ENCODE results near the gene FAM171A1.
"Not testable (repeated sequence)": the region's sequence is repeated elsewhere in the genome, so short reads cannot be mapped to it uniquely, and the experiment has no call there.

Gene FAM171A1

GRCh38 chr10:15280462-15280861 lies 90.6 kb downstream of the FAM171A1 start:
- no peak overlapping the region for H3K23ac ChIP-seq (ENCODE audit: low read depth, low read length, poor library complexity)
- no peak overlapping the region for H2BK5ac ChIP-seq (ENCODE audit: low read length)
- no peak overlapping the region for H2AK5ac ChIP-seq (ENCODE audit: low read depth, low read length)
- H3K27me3 ChIP-seq (ENCODE audit: control insufficient read depth in 3 of 3, insufficient read depth in 3 of 3, low read depth in 1 of 3, low read length in 3 of 3): no peaks in the 10 kb centered on the region
- peaks cover 2 to 7% of the 10 kb centered on the region in 2 donors for H3K9me3 ChIP-seq (replicated peaks in 1 of 2; ENCODE audit: control insufficient read depth in 2 of 2, insufficient read depth in 1 of 2, low read depth in 1 of 2, low read length in 2 of 2)
- H2BK120ac ChIP-seq (ENCODE audit: low read depth, low read length): no peak overlapping the region
- H3K36me3 ChIP-seq (replicated peaks in 1 of 2; ENCODE audit: control insufficient read depth in 2 of 2, insufficient read depth in 2 of 2, low read length in 2 of 2): peaks cover 3 to 75% of the 10 kb centered on the region in 2 donors
- no CpG with 5 or more reads among the region's 4 CpGs for WGBS, 2 donors (ENCODE audit: extremely low coverage in 2 of 2, insufficient read length in 2 of 2, insufficient replicate concordance in 1 of 2)
- no peak overlapping the region for H4K8ac ChIP-seq (ENCODE audit: low read depth, low read length)
- H3K4ac ChIP-seq (ENCODE audit: low read length): no peak overlapping the region
- no peak overlapping the region for H3K4me3 ChIP-seq (ENCODE audit: low read length in 2 of 2)
- no peak overlapping the region for H2BK15ac ChIP-seq (ENCODE audit: low read length)
- no peak overlapping the region for H4K91ac ChIP-seq (ENCODE audit: low read depth, low read length, poor library complexity)
- H3K4me2 ChIP-seq (ENCODE audit: insufficient read depth, low read length, poor library complexity, severe bottlenecking): no peak overlapping the region
- no peak overlapping the region for H3K14ac ChIP-seq (ENCODE audit: low read length)
- no peaks in the 10 kb centered on the region for H3K4me1 ChIP-seq (ENCODE audit: control insufficient read depth in 2 of 2, insufficient read depth in 1 of 2, low read depth in 1 of 2, low read length in 2 of 2)
- H3K18ac ChIP-seq (ENCODE audit: low read length): no peak overlapping the region
- no peak overlapping the region for H3K27ac ChIP-seq (replicated peaks; ENCODE audit: low read length)
- peaks cover 2% of the 10 kb centered on the region for H3K79me1 ChIP-seq (ENCODE audit: low read depth, low read length)
- no peak overlapping the region for H2AFZ ChIP-seq (ENCODE audit: low read length)
- H3K9ac ChIP-seq (ENCODE audit: low read depth, low read length, poor library complexity): no peak overlapping the region
- H2BK12ac ChIP-seq (ENCODE audit: low read length): no peak overlapping the region
- no peak for DNase-seq (ENCODE audit: low spot score)

GRCh38 chr10:15279236-15279635 lies 91.9 kb downstream of the FAM171A1 start:
- Histone ChIP-seq H3K27me3 (ENCODE audit: control insufficient read depth in 3 of 3, insufficient read depth in 3 of 3, low read depth in 1 of 3, low read length in 3 of 3) (no peaks in the 10 kb centered on the region), H2BK5ac (ENCODE audit: low read length) (no peak overlapping the region), H3K23ac (ENCODE audit: low read depth, low read length, poor library complexity) (no peak overlapping the region), H3K4ac (ENCODE audit: low read length) (no peak overlapping the region), H3K79me1 (ENCODE audit: low read depth, low read length) (peaks cover 2% of the 10 kb centered on the region), H3K4me1 (ENCODE audit: control insufficient read depth in 2 of 2, insufficient read depth in 1 of 2, low read depth in 1 of 2, low read length in 2 of 2) (no peaks in the 10 kb centered on the region), H2BK120ac (ENCODE audit: low read depth, low read length) (no peak overlapping the region), H2BK12ac (ENCODE audit: low read length) (no peak overlapping the region), H2AFZ (ENCODE audit: low read length) (no peak overlapping the region), H3K36me3 (replicated peaks in 1 of 2; ENCODE audit: control insufficient read depth in 2 of 2, insufficient read depth in 2 of 2, low read length in 2 of 2) (peaks cover 3 to 76% of the 10 kb centered on the region in 2 donors), H3K9me3 (replicated peaks in 1 of 2; ENCODE audit: control insufficient read depth in 2 of 2, insufficient read depth in 1 of 2, low read depth in 1 of 2, low read length in 2 of 2) (peaks cover 2 to 7% of the 10 kb centered on the region in 2 donors), H3K27ac (replicated peaks; ENCODE audit: low read length) (no peak overlapping the region), H3K9ac (ENCODE audit: low read depth, low read length, poor library complexity) (no peak overlapping the region), H4K91ac (ENCODE audit: low read depth, low read length, poor library complexity) (no peak overlapping the region), H2BK15ac (ENCODE audit: low read length) (no peak overlapping the region), H4K8ac (ENCODE audit: low read depth, low read length) (no peak overlapping the region), H2AK5ac (ENCODE audit: low read depth, low read length) (no peak overlapping the region), H3K4me2 (ENCODE audit: insufficient read depth, low read length, poor library complexity, severe bottlenecking) (no peak overlapping the region), H3K4me3 (ENCODE audit: low read length in 2 of 2) (no peak overlapping the region), H3K18ac (ENCODE audit: low read length) (peak overlapping the region; percentile 53), H3K14ac (ENCODE audit: low read length) (no peak overlapping the region)
- WGBS, 2 donors (ENCODE audit: extremely low coverage in 2 of 2, insufficient read length in 2 of 2, insufficient replicate concordance in 1 of 2): no CpG with 5 or more reads among the region's 4 CpGs
- no peak for DNase-seq (ENCODE audit: low spot score)

- no peaks in the 10 kb centered on the region for H3K27me3 ChIP-seq (ENCODE audit: control insufficient read depth in 3 of 3, insufficient read depth in 3 of 3, low read depth in 1 of 3, low read length in 3 of 3)
- no peak overlapping the region for H3K27ac ChIP-seq (replicated peaks; ENCODE audit: low read length)
- peaks cover 2% of the 10 kb centered on the region for H3K79me1 ChIP-seq (ENCODE audit: low read depth, low read length)
- no peak overlapping the region for H4K8ac ChIP-seq (ENCODE audit: low read depth, low read length)
- peaks cover 2 to 7% of the 10 kb centered on the region in 2 donors for H3K9me3 ChIP-seq (replicated peaks in 1 of 2; ENCODE audit: control insufficient read depth in 2 of 2, insufficient read depth in 1 of 2, low read depth in 1 of 2, low read length in 2 of 2)
- H4K91ac ChIP-seq (ENCODE audit: low read depth, low read length, poor library complexity): no peak overlapping the region
- no peak overlapping the region for H3K18ac ChIP-seq (ENCODE audit: low read length)
- H3K4me3 ChIP-seq (ENCODE audit: low read length in 2 of 2): no peak overlapping the region
- no peak overlapping the region for H2BK12ac ChIP-seq (ENCODE audit: low read length)
- no peak overlapping the region for H2AFZ ChIP-seq (ENCODE audit: low read length)
- no peak overlapping the region for H2BK5ac ChIP-seq (ENCODE audit: low read length)
- WGBS, 2 donors (ENCODE audit: extremely low coverage in 2 of 2, insufficient read length in 2 of 2, insufficient replicate concordance in 1 of 2): no CpG with 5 or more reads among the region's 12 CpGs
- H3K14ac ChIP-seq (ENCODE audit: low read length): no peak overlapping the region
- H2BK120ac ChIP-seq (ENCODE audit: low read depth, low read length): no peak overlapping the region
- no peak overlapping the region for H3K23ac ChIP-seq (ENCODE audit: low read depth, low read length, poor library complexity)
- no peaks in the 10 kb centered on the region for H3K4me1 ChIP-seq (ENCODE audit: control insufficient read depth in 2 of 2, insufficient read depth in 1 of 2, low read depth in 1 of 2, low read length in 2 of 2)
- no peak overlapping the region for H2BK15ac ChIP-seq (ENCODE audit: low read length)
- H3K4ac ChIP-seq (ENCODE audit: low read length): no peak overlapping the region
- H3K9ac ChIP-seq (ENCODE audit: low read depth, low read length, poor library complexity): no peak overlapping the region
- H3K36me3 ChIP-seq (replicated peaks in 1 of 2; ENCODE audit: control insufficient read depth in 2 of 2, insufficient read depth in 2 of 2, low read length in 2 of 2): peaks cover 2 to 72% of the 10 kb centered on the region in 2 donors
- no peak overlapping the region for H3K4me2 ChIP-seq (ENCODE audit: insufficient read depth, low read length, poor library complexity, severe bottlenecking)
- no peak for DNase-seq (ENCODE audit: low spot score)
- H2AK5ac ChIP-seq (ENCODE audit: low read depth, low read length): no peak overlapping the region
Observed at GRCh38 chr10:15278786-15279185, 92.3 kb downstream of the FAM171A1 start.

GRCh38 chr10:15276039-15276438 lies 95.0 kb downstream of the FAM171A1 start:
- peaks cover 0 to 47% of the 10 kb centered on the region in 2 donors for H3K36me3 ChIP-seq (replicated peaks in 1 of 2; ENCODE audit: control insufficient read depth in 2 of 2, insufficient read depth in 2 of 2, low read length in 2 of 2)
- not testable (repeated sequence) for H3K18ac ChIP-seq (ENCODE audit: low read length); H3K23ac ChIP-seq (ENCODE audit: low read depth, low read length, poor library complexity); H3K4me1 ChIP-seq (ENCODE audit: control insufficient read depth in 2 of 2, insufficient read depth in 1 of 2, low read depth in 1 of 2, low read length in 2 of 2); H2BK5ac ChIP-seq (ENCODE audit: low read length); H3K4me3 ChIP-seq (ENCODE audit: low read length in 2 of 2); H2BK120ac ChIP-seq (ENCODE audit: low read depth, low read length); H2AFZ ChIP-seq (ENCODE audit: low read length); H4K8ac ChIP-seq (ENCODE audit: low read depth, low read length); H2AK5ac ChIP-seq (ENCODE audit: low read depth, low read length); H3K27ac ChIP-seq (replicated peaks; ENCODE audit: low read length); H3K4ac ChIP-seq (ENCODE audit: low read length); H3K9ac ChIP-seq (ENCODE audit: low read depth, low read length, poor library complexity); H2BK12ac ChIP-seq (ENCODE audit: low read length); DNase-seq (ENCODE audit: low spot score); H3K27me3 ChIP-seq (ENCODE audit: control insufficient read depth in 3 of 3, insufficient read depth in 3 of 3, low read depth in 1 of 3, low read length in 3 of 3); H4K91ac ChIP-seq (ENCODE audit: low read depth, low read length, poor library complexity); H3K79me1 ChIP-seq (ENCODE audit: low read depth, low read length); H2BK15ac ChIP-seq (ENCODE audit: low read length); H3K14ac ChIP-seq (ENCODE audit: low read length); H3K9me3 ChIP-seq (replicated peaks in 1 of 2; ENCODE audit: control insufficient read depth in 2 of 2, insufficient read depth in 1 of 2, low read depth in 1 of 2, low read length in 2 of 2); H3K4me2 ChIP-seq (ENCODE audit: insufficient read depth, low read length, poor library complexity, severe bottlenecking)
- WGBS, 2 donors (ENCODE audit: extremely low coverage in 2 of 2, insufficient read length in 2 of 2, insufficient replicate concordance in 1 of 2): no CpG with 5 or more reads among the region's 9 CpGs

Measured in neuronal stem cell (in vitro differentiated cells).